ENCODE measurements around the gene AGAP1. TPM values are rescaled to one million over a fixed set of nuclear protein-coding genes. Genes with fewer than 3 reads are reported as not detected.

Gene AGAP1
- total RNA-seq, 1 donor from 2014 or later, result 43.9 TPM

DNA sequence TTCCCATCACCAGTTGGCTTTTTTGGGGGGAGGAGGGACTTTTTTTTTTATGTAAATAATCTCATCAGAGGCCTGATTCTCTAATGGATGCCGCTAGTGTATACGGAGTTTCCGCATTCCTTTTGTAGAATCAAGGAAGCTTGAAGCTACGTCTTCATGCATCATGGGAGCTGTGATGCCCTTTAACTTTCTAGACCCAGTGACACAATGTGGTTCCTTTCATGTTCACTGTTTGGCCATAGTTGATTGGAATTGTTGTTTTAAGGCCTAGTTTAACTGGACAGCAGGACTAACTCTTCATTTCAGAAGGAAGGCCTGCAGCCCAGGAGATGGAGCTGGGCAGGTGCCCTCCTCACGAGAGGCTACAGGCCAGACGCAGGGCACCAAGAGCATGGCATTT lies 287.9 kb downstream of the AGAP1 start:
- TF ChIP-seq, protein P1, sequence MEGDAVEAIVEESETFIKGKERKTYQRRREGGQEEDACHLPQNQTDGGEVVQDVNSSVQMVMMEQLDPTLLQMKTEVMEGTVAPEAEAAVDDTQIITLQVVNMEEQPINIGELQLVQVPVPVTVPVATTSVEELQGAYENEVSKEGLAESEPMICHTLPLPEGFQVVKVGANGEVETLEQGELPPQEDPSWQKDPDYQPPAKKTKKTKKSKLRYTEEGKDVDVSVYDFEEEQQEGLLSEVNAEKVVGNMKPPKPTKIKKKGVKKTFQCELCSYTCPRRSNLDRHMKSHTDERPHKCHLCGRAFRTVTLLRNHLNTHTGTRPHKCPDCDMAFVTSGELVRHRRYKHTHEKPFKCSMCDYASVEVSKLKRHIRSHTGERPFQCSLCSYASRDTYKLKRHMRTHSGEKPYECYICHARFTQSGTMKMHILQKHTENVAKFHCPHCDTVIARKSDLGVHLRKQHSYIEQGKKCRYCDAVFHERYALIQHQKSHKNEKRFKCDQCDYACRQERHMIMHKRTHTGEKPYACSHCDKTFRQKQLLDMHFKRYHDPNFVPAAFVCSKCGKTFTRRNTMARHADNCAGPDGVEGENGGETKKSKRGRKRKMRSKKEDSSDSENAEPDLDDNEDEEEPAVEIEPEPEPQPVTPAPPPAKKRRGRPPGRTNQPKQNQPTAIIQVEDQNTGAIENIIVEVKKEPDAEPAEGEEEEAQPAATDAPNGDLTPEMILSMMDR (IDR thresholded peaks at IDR 0.05; ENCODE audit: unreplicated experiment), result no peak
- Mint-ChIP-seq H3K27ac (ENCODE audit: unreplicated experiment) (no peak overlapping the region), H3K36me3 (ENCODE audit: low read depth, unreplicated experiment) (peaks cover 7% of the 10 kb centered on the region), H3K27me3 (ENCODE audit: unreplicated experiment) (no peaks in the 10 kb centered on the region), H3K9me3 (ENCODE audit: unreplicated experiment) (no peaks in the 10 kb centered on the region), H3K4me1 (ENCODE audit: unreplicated experiment) (no peaks in the 10 kb centered on the region), H3K4me3 (ENCODE audit: unreplicated experiment) (no peak overlapping the region)
- no peak for DNase-seq (ENCODE audit: low spot score)

DNA sequence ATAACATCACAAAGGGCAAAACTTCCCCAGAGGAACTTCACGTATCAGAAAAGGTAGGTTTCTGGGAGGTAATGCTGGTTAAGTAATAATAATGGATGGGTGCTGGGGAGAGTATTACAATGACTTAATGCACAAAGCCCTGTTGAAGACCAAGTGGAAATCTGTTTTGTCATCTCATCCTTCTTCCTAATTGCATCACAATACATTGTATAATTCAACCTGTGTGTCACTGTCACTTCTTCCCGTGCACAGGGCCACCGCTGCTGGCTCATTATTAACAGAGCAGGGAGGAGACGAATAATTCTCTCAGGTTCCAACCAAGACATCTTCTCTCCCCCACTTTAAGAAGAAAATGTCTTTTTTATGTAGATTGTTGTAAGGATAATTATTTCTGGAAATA lies 290.9 kb downstream of the AGAP1 start:
- no peak for DNase-seq (ENCODE audit: low spot score)
- H3K36me3 Mint-ChIP-seq (ENCODE audit: low read depth, unreplicated experiment), result peaks cover 5% of the 10 kb centered on the region
- peaks cover 8% of the 10 kb centered on the region for H3K4me1 Mint-ChIP-seq (ENCODE audit: unreplicated experiment)
- no peak overlapping the region for H3K27ac Mint-ChIP-seq (ENCODE audit: unreplicated experiment)
- TF ChIP-seq, protein P1 (IDR thresholded peaks at IDR 0.05; ENCODE audit: unreplicated experiment), result no peak
- peaks cover 2% of the 10 kb centered on the region for H3K27me3 Mint-ChIP-seq (ENCODE audit: unreplicated experiment)
- no peak overlapping the region for H3K4me3 Mint-ChIP-seq (ENCODE audit: unreplicated experiment)
- H3K9me3 Mint-ChIP-seq (ENCODE audit: unreplicated experiment), result no peaks in the 10 kb centered on the region

DNA sequence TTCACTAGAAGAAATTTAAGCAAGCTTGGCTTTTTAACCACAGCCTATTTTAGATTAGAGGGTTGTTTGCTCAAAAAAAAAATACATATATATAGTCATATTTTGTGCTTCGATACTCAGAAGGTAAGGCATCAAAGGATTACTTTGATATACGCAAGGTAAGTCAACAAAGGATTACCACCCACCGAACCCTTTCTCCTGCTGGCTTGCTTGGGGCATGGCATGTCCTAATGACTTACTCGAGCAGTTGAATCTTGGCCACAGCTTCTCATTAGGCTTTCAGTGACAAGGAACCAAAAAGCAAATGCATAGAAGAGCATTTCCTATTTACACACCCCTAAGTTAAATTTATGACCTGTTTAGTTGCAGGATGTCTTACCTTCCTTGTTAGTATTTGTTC lies 295.7 kb downstream of the AGAP1 start:
- Mint-ChIP-seq H3K36me3 (ENCODE audit: low read depth, unreplicated experiment) (peaks cover 5% of the 10 kb centered on the region), H3K9me3 (ENCODE audit: unreplicated experiment) (no peaks in the 10 kb centered on the region), H3K27me3 (ENCODE audit: unreplicated experiment) (peaks cover 5% of the 10 kb centered on the region), H3K4me3 (ENCODE audit: unreplicated experiment) (no peak overlapping the region), H3K27ac (ENCODE audit: unreplicated experiment) (no peak overlapping the region), H3K4me1 (ENCODE audit: unreplicated experiment) (peaks cover 8% of the 10 kb centered on the region)
- TF ChIP-seq, protein P1 (IDR thresholded peaks at IDR 0.05; ENCODE audit: unreplicated experiment), result no peak
- DNase-seq (ENCODE audit: low spot score), result no peak

DNA sequence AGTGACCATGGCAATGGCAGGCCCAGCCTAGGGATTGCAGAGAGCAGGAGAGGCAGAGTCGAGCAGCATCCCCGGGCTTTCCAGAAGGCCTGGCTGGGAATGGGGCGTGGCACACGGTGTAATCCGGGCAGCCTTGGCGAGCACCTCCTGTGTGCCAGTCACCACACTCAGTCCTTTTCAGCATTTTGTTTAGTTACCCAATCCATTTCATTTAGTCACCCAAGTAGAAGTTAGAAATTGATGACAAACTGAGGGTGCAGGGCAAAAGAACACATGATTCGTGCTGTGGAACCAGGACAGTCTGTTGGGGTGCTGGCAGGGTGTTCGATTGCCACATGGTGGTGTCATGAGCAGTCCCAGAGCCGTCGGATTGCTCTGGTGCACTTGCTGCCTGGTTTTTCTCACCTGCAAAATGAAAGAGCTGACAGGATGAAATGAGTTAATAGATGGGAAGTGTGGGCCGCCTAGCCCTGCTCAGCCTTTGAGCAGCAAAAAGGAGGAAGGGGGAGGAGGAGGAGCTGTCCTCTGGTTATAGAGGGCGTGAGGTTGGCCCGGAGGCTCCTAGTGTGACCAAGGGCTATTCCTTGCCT lies 299.4 kb downstream of the AGAP1 start:
- DNase-seq (ENCODE audit: low spot score), result peak; percentile 22
- H3K4me1 Mint-ChIP-seq (ENCODE audit: unreplicated experiment), result peaks cover 4% of the 10 kb centered on the region
- no peak overlapping the region for H3K4me3 Mint-ChIP-seq (ENCODE audit: unreplicated experiment)
- no peak overlapping the region for H3K27ac Mint-ChIP-seq (ENCODE audit: unreplicated experiment)
- no peaks in the 10 kb centered on the region for H3K9me3 Mint-ChIP-seq (ENCODE audit: unreplicated experiment)
- TF ChIP-seq, protein P1 (IDR thresholded peaks at IDR 0.05; ENCODE audit: unreplicated experiment), result no peak
- peaks cover 2% of the 10 kb centered on the region for H3K27me3 Mint-ChIP-seq (ENCODE audit: unreplicated experiment)
- H3K36me3 Mint-ChIP-seq (ENCODE audit: low read depth, unreplicated experiment), result no peaks in the 10 kb centered on the region

DNA sequence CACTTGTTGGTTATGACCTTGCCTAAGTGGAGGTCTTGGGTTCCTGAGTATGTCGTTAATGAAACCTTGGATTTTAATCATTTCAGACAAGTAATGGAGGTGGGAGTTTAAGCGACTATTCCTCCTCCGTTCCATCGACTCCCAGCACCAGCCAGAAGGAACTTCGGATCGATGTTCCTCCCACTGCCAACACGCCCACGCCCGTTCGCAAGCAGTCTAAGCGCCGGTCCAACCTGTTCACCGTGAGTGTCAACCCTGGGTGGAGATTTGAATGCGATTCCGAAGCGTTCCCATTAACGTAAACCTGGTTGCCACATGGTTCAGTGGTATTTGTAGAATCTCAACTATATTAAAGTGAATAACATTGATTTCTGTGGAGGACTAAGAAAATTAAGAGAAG lies 305.4 kb downstream of the AGAP1 start:
- DNase-seq (ENCODE audit: low spot score), result no peak
- TF ChIP-seq, protein P1 (IDR thresholded peaks at IDR 0.05; ENCODE audit: unreplicated experiment), result no peak
- Mint-ChIP-seq H3K27ac (ENCODE audit: unreplicated experiment) (no peak overlapping the region), H3K4me1 (ENCODE audit: unreplicated experiment) (no peaks in the 10 kb centered on the region), H3K36me3 (ENCODE audit: low read depth, unreplicated experiment) (peaks cover 6% of the 10 kb centered on the region), H3K27me3 (ENCODE audit: unreplicated experiment) (peaks cover 2% of the 10 kb centered on the region), H3K4me3 (ENCODE audit: unreplicated experiment) (no peak overlapping the region), H3K9me3 (ENCODE audit: unreplicated experiment) (no peaks in the 10 kb centered on the region)
